A673 (cell line): Measurements from ENCODE around the gene POLR3F.

ENCODE experiments used
- EZH2 ChIP-seq: fragments of 200-600 bp; sonication (generic); IDR thresholded peaks from 2 replicates; pipeline ENCODE4 v1.6.1; 2017; ENCODE audit warnings: borderline replicate concordance, low read depth, mild to moderate bottlenecking, mixed read lengths, antibody characterized with exemption, low read length; ENCODE audit not compliant: poor library complexity, severe bottlenecking
- TF ChIP-seq, protein P1 (sequence below): fragments of 300-800, 200-600 bp; sonication (generic); conservative IDR thresholded peaks from 2 replicates; pipeline ENCODE4 v1.5.1; 2017; ENCODE audit warnings: low read depth, mild to moderate bottlenecking, antibody characterized with exemption, low read length, moderate library complexity, mixed read lengths

GRCh38 chr20:18523066-18523465 lies 55.9 kb downstream of the POLR3F start:
- TF ChIP-seq, protein P1, sequence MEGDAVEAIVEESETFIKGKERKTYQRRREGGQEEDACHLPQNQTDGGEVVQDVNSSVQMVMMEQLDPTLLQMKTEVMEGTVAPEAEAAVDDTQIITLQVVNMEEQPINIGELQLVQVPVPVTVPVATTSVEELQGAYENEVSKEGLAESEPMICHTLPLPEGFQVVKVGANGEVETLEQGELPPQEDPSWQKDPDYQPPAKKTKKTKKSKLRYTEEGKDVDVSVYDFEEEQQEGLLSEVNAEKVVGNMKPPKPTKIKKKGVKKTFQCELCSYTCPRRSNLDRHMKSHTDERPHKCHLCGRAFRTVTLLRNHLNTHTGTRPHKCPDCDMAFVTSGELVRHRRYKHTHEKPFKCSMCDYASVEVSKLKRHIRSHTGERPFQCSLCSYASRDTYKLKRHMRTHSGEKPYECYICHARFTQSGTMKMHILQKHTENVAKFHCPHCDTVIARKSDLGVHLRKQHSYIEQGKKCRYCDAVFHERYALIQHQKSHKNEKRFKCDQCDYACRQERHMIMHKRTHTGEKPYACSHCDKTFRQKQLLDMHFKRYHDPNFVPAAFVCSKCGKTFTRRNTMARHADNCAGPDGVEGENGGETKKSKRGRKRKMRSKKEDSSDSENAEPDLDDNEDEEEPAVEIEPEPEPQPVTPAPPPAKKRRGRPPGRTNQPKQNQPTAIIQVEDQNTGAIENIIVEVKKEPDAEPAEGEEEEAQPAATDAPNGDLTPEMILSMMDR = no peak
- TF ChIP-seq EZH2 = no peak
